NCI-H524 treated with DMSO at 0.1 percent for 48 hours (cell line): ENCODE results near the gene GNB1L.
A peak's percentile ranks its signal among the peaks of the same experiment; 100 is the strongest.

Experiments used
- DNase-seq: peaks from one replicate; lab custom pipeline; 2025; lab: John Stamatoyannopoulos, UW

GNB1L gene

DNA sequence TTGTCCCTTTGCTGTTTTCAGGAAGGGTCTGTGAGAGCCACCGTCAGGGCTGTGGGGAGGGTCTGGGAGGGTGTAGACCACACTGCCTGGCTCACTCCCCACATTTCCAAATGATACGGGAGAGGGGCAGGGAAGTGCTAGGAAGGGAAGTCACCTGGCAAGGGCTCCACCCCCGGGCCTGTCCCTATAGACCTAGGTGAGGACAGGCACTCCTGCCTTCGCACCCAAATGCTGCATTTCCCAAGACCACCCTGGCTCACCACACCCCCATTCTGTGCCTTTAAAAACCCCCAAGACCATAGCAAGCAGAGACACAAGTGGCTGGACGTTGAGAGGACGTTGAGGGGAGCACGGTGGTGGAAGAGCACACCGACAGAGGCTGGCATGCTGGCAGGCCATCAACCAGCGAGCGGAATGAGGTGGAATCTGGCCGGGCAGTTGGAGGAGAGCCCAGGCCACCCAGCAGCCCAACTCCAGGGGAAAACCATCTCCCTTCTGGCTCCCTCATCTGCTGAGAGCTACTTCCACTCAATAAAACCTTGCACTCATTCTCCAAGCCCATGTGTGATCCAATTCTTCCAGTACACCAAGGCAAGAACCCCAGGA lies 45.7 kb downstream of the GNB1L start:
- DNase-seq, result no peak

DNA sequence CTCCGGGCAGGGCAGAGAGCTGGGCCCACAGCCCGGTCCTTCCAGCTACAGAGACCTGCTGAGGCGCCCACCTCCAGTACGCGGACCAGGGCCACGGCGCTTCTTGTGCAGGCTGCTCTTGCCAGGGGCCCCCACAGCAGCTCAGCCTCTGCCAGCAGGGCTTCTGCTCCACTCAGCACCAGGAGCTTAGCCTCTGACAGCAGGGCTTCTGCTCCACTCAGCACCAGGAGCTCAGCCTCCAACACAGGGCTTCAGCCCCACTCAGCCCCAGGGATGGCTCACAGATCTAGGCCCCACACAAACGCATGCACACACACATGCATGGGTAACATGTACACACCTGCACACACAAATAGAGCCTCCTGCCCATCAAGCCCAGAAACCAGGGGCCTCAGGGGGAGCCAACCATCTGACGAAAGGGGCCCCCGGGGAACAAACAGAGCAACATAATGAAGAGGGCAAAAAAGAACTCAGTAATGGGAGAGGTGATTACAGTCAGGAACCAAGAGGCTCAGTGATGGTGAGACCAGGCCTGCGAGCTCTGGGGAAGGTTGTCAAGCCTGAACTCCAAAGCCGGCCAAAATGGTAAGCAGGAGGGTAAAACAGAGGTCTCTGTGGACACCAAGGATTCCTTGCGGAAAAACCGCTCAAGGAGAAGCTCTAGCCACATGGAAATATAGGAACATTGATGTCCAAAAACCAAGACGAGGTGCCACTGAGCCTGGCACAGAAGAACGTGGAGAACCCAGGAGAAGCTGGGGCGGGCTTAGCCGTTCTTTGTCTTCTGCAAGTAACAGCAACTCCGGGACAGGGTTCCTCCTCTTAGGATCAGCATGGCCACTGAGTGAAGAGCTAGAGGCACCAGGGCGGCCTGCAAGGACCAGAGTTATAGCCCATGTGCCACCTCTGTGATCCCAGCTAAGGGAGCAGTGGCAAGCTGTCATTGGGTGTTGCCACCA lies 46.5 kb downstream of the GNB1L start:
- DNase-seq, result no peak

DNA sequence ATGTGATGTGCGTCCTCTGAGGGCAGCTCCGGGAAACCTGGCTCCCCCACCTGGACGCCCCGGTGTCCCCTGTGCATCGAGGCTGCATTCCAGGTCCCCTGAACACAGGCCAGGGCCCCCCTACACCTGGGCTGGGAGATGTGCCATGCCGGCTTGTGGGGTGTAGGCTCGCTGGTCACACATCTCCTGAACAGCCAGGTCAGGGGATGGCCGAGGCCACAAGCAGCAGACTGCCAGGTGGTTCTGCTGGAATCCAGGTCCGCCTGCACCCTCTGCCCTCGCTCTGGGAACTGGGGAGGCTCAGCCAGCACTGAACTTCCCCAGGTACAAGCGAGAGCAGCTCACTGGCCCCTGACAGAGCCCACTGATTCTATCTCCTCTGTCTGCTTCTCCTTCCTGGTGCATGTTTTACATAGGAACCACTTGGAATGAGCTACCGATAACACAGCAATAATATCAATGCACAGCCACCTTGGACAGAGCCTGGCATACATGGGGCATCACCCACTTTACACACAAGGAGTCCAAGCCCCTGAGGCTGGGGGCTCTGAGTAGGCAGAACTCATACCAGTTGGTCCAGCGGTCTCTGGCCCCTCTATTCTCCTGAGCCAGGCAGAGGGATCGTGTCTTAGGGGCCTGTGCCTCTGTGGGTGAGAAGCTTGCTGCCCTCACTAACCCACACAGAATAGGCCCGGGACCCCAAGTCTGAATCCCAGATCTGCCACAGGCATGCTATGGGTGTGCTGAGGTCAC lies 47.3 kb downstream of the GNB1L start:
- DNase-seq, result no peak

DNA sequence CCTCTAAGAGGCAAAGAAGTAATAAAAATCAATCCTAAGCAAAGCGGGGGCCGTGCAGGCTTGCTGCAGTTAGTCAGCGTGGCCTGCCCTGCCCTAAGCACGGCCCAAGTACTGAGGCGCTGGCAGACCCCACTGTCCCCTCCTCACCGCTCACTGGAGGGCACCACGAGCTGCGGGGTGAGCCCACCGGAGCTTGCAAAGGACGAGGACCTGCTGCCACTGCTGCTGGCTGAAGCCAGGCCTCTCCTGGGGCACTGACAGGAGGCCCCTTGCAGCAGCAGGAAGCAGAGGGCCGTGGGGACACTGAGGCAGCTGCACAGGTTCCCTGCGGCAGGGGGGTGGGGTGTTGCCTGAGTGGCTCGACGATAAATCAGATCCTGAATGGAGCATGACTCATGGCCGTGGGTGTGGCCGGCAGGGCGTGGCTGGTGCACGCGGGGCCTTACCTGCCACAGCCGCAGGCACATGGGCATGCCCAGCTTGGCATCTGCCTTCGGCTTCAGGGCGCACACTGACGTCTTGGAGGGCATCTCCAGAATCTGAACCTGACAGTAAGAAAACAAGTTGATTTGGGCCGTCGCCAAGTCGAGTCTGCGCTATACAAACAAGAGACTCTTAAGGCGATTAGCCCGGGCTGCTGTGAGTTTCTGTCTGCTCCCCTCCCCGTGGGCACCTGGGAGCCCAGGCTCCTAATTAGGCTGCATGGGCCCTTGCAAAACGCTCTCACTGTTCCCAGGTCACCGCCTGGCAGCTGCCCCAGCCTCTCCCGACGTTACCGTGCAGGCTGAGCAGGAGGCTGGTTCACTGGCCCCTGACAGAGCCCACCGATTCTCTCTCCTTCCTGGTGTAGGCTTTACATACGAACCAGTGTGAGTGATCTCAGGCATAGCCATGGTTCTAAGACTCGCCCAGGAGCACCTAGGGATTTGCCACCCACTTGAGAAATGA lies 48.2 kb downstream of the GNB1L start:
- DNase-seq, result peak; percentile 91

DNA sequence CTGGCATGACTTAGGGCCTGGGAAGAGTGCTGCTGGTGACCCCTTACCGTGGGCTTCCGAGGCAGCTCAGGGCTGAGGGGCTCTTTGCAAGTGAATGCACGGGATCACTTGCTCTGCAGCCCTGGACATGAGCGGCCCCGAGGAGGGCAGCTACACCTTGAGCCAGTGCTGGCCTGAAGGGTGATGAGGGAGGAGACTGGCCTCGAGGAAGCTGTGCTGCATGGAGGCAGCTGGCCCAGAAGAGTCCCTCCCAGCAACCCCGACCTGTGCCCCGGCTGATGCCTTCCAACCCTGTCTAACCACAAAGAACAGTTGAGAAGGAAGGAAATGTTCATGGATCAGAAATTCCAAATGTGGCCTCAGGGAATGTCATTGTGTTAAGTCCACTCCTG lies 48.9 kb downstream of the GNB1L start:
- DNase-seq, result no peak

DNA sequence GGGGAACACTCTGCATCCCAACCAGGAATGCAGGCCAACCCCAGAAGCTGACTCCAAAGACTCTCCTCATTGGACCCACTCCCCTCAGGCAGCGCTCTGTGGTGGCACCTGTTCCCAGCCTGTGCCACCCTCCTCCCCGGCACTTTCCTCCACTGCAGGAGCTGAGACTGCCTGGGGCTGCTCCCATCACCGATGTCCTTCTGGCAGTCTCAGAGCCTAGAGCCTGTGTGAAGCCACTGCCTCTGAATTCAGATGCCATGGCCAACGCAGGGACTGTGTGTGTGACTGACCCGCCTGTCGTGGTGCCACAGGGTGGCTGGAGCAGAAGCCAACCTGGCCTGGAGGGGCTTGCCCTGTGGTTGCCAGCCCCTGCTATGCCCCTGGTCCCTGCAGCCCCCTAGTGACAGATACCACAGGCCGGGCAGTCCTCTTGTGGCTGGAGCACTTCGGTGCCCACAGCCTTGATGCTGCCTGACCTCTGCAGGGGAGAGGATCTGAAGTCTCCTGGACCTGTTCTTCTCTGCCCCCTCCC lies 50.9 kb downstream of the GNB1L start:
- no peak for DNase-seq

DNA sequence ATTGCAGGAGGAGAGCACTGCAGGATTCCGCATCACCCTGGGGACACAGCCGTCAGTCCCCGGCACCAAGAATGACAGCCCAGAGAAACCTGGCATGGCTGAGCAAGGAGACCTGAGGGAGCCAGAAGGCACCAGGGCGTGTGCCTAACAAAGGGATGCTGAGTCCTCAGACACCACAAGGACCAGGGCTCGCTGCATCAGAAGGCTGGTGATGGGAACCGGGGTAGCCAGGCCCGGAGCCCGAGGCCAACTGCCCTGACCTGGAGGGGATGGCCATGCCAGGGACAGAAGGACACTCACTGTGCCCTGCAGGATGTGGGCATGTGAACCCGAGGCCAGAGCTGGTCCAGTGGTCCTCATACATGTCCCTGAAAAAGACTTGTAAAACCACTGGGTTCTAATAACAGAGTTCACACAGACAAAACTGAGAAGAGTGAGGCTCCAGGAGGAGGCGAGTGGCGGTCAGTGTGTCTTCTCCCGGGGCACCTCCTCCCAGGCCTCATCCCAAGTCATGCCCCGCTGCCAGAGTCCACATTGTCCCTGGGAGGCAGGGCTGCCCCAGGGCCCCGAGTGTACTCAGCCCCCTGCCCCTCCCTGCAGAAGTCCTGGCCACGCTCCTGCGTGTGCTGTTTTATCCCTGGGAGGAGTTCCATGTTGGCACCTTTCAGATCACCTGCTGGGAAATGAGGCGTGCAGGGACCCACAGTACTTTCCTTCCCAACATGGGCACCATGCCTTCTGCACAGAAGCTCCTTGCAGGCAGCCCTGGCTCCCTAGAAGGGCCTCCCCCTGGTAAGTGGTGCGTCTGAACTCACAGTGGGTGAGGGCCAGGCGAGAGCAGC lies 51.6 kb downstream of the GNB1L start:
- no peak for DNase-seq

DNA sequence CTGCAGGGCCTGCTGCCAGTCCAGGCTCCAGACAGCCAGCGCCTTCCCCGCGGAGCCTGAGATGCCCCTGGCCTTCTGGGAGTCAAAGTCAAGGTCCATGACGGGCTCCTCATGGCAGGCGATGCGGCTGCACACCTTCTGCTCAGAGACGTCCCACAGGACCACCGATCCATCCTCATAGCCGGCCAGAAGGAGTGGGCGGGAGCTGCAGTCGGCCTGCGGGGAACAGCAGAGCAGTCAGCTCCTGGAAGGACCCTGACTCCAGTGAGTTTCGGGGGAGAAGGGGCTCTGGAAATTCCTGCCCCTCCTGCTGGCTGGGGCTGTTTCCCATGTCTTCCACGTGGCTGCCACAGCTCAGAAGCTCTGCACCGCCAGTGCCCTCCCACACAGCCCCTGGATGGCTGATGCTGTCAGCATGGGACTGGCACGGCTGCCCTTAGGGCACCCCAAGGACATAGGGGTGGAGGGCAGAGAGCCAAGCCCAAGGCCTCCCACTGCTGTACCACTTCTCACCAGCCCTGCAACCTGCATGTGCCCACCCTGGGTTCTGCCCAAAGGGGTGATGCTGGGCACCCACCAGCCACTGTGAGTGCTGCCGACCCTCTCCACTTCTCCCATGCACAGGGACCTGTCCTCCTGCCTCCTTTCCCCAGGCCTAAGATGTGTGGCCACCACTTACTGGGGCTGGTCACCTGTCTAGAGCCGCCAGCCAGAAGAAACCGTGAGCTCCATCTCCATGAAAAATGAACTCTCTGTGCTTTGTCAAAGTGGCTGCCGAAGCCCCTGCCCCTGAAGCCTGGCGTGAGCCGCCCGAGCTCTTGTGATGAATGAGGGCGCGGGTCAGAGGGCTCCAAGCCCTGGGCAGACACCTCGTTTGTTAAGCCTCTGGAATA lies 52.4 kb downstream of the GNB1L start:
- DNase-seq, result no peak

DNA sequence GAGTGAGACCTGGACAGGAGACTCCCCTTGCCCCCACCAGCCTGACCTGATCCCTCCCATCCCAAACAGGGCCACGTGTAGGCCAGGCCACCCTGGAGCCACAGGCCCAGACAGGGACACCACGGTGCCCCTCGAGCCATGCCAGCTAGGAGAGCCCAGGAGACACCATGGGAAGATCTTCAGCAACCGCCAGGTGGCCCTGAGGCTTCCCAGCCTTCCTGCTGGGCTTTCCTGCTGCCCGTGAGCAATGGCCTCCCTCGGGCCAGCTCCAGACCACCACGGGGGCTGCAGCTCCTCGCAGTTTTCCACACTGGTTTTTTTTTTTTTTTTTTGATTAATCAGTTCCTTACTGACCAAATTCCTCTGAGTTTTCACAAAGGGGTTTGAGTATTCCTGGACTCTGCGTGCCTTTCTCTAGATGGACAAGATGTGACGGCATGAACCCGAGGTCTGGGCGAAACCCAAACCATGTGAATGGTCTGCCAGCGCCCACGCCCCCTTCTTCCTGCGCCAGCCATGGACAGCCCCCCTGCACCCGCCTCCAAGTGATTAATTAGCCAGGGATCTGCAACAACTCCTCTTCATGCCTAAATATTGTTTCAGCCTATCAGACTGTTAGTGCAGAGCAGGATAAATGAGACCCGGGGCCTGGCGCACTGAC lies 53.2 kb downstream of the GNB1L start:
- DNase-seq, result no peak

DNA sequence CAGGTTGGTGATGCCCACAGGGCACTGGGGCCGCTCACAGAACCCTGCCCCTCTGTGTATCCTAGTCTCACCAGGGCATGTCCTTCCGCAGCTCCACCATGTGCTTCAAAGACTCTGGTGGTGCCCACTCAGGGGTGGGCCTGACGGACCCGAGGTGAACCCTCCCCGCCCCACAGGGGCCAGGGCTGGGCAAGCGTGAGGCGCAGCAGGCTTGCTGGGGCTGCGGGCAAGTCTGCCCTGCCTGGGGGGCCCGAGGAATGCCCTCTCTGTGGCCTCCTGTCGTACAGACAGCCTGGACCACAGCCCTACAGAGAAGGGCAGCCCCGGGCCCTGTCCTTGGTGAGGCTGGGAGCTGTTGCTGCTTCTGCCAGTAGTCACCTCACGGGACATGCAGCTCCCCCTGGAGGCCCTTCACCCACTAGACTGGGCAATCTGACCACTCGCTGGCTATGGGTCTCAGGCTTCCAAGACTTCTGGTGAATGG lies 53.9 kb downstream of the GNB1L start:
- DNase-seq, result no peak

DNA sequence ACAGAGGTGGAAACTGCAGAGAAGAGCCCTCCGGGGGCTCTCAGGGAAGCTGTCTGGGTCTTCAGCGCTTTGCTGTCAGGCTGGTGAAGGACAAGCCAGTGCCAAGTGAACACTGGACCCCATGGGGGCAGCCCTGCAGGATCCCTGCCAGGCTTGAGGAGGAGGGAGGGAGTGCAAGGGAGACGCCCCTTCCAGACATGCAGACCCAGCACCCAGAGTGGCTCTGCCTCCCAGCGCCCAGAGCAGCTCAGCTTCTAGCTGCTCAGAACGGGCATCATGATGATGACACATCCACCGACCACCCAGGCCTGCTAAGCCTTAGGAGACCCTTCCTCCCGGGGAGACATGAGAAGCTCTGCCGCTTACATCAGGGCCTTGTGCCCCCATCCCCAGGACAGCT lies 54.4 kb downstream of the GNB1L start:
- no peak for DNase-seq

DNA sequence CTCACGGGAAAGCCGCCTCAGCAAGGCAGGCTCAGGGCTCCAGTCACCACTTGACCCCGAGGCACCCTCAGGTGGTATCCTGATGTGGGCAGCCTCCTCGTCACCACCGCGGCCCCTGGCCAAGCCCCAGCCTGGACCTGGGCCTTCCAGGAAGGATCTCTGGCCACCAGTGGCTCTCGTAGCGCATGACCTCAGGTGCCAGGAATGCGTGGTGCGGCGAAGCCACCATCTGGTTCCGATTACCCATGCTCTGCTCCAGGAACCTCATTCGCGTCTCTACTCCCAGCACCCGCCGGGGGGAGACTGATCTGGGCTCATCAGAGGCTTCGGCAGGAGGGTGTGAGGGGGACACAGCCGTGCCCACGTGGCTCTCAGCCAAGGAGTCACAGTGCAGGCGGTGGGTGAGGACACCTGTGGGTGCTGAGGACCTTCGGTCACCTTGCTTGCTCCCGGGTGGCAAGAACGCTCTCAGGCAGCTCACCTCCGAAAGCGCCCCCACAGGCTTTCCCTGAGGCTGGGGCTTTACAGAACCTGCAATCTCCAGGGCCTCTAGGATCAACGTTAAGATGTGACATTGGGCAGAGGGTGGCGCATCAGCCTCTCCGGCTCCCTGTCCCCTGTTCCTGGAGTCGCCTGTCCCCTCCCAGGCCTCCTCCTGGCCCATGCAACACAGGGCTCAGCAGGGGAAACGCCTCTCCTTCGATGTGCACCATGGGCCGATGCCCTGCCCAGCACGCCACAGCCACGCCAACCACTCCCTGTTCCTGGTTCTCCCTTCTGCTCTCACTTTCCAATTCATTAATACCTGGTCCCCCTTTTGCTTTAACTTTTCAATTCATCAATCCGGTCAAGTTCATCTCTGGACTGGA lies 55.1 kb downstream of the GNB1L start:
- no peak for DNase-seq

DNA sequence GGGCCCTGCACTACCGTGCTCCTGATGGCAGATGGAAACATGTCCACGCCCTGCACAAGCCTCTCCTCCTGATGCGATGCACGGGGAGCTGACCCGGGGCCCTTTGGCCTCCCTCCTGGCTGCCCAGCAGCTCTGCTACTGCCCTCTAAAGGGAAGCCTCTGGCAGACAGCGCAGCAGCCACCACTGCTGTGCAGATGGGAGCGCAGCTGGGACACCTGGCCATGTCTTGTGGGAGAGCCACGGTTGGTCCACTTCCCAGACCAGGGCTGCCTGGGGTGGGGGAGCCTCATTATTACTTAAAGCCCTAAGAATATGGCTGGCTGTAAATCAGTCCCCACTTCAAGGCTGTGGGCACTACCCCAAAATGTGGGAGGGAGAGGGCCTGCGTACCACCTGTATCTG lies 55.8 kb downstream of the GNB1L start:
- no peak for DNase-seq

DNA sequence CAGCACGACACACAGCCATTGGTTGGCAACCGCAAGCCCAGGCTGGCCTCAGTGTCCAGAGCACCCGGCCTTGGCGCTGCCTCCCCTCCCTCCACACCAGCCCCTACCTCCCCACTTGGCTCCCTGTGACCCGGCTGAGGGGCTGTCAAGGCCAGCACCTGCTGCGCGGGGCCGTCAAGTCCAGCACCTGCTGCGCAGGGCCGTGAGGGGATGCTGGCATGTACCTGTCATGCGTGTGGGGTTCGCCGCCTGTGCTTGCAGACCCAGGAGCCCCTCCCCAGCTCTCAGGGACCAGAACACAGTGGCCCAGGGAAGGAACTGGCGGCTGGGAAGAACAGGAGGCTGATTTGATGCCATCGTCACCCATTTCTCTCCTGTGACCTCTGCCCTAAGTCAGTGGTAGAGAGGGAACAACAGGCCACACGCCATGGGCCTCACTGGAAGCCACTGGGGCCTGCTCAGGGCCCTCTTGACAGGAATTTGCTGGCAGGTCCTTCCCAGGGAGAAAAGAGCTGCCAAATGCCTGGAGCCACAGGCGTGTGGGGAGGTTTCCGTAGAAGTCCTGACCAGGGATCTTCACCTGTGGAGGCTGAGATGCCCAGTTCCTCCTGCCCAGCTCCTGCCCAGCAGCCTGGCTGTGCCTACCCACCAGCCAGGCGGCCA lies 56.5 kb downstream of the GNB1L start:
- no peak for DNase-seq

DNA sequence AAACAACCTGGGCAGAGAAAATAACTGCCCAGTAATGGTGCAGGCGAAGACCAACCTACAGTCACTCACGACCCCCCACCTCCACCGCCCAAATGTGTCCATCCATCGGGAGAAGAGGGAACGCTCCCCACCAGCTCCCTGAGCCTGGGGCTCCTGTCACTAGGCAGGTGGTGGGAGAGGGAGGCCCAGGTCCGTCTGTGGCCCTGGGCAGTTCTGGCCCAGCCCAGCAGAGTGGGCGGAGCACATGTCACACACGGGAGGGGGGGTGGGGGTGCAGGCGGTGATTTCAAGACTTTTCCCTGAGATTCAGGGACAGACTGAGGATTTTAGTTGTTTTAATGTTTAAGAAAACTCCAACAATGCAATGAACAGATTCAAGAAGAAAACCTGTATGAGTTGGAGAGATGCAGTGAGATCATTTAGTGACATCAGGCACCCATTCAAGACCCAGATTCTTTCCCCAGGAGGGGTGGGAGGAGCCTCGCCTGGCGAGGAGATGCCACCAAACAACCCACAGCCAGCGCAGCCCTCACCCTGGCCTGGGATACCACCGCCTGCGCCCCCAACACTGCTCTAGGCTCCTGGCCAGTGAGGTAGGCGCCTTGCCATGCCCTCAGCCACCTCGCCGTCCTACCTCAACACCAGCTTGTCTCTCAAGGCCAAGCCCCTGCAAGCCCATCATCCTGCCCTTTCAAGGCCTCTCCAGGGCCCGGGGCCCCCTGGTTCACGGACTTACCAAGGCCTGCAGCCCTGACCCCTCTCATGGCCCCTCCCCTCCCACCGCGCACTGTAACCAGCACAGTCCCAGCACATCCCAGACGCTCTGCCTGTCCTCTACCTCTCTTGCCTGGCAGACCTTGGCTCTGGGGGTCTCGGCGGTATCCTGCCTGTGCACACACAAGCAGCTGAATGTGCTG lies 57.3 kb downstream of the GNB1L start:
- DNase-seq, result no peak

DNA sequence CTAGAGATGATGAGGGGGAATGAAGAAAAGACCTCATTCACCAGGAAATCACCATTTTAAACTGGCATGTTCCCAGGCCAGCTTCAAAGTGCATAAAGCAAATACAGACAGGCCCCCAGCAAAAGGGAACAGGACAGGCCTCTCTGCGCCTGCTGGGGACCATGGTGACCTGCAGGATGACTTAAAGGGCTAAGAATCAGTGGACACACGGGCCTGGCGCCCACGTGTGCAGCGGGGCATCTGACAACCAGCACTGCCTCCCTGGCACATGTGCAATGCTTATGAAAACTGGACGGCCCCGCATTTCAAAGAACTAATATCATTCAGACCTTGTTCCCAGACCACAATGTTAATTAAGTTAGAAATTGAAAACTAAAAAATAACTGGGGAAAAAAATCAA lies 58.5 kb downstream of the GNB1L start:
- DNase-seq, result no peak
